ENCODE data around the gene PLXDC1.
"Not testable (repeated sequence)": the region's sequence is repeated elsewhere in the genome, so short reads cannot be mapped to it uniquely, and the experiment has no call there.

PLXDC1 gene

DNA sequence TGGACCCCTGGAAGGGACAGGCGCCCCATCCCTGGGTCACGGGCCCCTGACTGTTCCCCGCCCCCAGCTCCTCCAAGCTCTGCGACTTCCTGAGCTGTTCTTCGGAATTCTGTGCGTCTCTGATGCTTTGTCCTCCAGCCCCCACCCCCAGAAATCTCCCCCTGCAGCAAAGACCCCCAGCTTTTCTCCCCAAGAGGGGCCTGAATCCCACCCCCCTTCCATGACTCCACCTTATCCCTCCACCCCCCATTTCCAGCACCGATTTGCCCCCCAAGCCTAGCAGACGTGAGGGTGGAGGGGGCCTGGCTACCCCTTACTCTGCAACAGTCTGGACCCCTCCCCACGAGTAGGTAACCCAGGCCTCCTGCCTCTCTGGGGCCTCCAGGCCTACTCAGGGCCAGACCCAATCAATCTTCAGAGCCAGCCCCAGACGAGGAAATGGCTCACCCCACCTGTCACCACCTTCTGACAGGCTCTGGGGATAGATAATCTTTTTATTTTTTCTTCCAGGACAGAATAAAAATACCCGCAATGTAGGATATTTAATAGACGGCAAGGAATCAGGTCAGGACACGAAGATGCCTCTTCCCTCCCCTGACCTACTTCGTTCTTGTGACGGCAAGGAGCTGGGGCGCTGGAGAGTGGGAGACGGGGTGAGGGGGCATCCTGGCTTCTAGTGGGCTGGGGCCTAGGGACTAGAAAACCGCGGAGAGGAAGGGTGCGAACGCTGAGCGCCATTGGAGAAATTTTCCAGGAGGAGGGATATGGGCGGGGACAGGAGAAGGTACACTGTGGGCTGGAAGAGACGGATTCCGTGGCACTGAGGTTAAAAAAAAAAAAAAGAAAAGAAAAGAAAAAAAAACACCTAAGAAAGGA is 744 bp upstream of the PLXDC1 start:
- no peak for DNase-seq

- DNase-seq = no peak
Observed at GRCh38 chr17:39150795-39151149, 665 bp downstream of the PLXDC1 start.

DNA sequence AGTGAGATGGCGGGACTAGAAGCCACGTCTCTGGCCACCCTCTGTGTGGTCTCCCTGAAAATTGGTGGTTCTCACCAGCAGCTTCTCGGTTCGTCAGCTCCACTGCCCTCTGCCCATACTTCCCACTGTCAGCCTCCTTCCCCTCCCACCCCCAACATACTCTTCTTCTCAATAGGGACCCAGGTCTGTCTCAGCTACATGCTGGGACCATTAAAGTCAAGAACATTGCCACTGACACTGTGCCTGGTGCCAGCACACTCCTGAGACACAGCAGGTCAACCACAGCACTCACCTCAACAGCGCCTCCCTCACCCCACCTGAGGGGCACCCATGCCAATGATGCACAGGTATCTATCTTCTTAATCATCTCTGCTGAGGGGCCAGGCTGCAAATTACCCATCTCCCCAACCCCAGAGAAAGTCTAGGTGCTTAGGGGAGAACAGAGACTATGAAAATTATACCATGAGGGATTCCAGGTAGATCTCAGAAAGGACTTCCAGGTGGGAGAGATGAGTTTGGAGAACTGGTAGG is 1.3 kb downstream of the PLXDC1 start:
- no peak for DNase-seq

GRCh38 chr17:39147221-39148185 is 3.9 kb downstream of the PLXDC1 start:
- DNase-seq = no peak

DNA sequence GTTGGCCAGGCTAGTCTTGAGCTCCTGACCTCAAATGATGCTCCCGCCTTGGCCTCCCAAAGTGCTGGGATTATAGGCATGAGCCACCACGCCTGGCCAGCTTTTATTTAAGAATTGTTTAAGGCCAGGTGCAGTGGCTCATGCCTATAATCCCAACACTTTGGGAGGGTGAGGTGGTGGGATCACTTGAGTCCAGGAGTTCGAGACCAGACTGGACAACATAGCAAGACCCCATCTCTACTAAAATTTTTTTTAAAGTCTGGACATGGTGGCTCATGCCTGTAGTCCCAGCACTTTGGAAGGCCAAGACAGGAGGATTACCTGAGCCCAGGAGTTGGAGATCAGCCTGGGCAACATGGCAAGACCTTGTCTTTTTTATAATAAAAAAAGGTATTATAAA is 5.2 kb downstream of the PLXDC1 start:
- no peak for DNase-seq

GRCh38 chr17:39145143-39145542 is 6.3 kb downstream of the PLXDC1 start:
- no peak for DNase-seq

- DNase-seq = peak; percentile 95
Observed at GRCh38 chr17:39144416-39144840, 7.0 kb downstream of the PLXDC1 start.

GRCh38 chr17:39143552-39144093 is 7.8 kb downstream of the PLXDC1 start:
- DNase-seq = peak; percentile 83

DNA sequence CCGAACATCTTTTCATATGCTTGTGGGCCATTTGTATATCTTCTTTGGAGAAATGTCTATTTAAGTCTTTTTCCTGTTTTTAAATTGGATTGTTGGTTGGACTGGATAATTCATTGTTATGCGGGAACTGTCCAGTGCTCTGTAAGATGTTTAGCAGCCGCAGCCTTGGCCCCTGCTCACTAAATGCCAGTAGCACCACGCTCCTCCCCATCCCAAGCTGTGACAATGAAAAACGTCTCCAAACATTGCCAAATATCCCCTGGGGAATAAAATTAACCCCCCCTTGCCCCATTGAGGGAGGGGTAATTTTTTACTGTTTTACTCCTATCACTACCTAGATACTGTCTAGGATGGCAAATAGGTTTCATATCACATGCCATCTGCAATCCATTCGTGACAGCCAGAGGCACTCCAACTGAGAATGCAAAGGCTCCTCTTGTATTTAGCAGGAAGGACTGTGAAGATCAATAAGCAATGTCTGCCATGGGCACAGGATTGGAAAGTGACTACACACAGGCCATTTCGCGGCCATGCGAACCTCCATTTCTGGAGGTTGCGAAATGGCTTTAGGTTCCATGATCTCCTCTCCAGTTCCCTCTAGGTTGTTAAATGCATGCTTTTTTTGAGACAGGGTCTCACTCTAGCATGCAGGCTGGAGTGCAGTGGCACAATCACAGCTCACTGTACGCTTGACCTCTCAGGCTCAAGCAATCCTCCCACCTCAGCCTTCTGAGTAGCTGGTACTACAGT is 9.3 kb downstream of the PLXDC1 start:
- no peak for DNase-seq

- no peak for DNase-seq
Observed at GRCh38 chr17:39141294-39141693, 10.1 kb downstream of the PLXDC1 start.

- DNase-seq = no peak
Observed at GRCh38 chr17:39139561-39139960, 11.9 kb downstream of the PLXDC1 start.

DNA sequence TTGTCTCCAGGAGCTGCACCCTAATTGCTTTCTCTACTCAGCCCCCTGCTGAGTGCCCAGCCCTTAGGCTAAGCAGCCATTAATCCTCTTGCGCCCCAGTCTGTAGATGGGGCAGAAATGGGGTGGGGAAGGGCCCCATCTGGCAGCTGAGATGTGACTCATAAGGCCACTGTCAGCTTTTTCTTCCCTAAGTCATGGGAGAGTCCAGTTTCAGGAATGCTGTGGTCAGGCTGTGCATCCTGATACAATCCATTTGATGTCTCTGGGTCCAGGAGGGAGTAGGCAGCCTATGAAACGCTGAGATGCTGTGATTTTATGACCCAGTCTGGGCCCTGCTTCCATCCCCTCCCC is 12.3 kb downstream of the PLXDC1 start:
- DNase-seq = no peak

DNA sequence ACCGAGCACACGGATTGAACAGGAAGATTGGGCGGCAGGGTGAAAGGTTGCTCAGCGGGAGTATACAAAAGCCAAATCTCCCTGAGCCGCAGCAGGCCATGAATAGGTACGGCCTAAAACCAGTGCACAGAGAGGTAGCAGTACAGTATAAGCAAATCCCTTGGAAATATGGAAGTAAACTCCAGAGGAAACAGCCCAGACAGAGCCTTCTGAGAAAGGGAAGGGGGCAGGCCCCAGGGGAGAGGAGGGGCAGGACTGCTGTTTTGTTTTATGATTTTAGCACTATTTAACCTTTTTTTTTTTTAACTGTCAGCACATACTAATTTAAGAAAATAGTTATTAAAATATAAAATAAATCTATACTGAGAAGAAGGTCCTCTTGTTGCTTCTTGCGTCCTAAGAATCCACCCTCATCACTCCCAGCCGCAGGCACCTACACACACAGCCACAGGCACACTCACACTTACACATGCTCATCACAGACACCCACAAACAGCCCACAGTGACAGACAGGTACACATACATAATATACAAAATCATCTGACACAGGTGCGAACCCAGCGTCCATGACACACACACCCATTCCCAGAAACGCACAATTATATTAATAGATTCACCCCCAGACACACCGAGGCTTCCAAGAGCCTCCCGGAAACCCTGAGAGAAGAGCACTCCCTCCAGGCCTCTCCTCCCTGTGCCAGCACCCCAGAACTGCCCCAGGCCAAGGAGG is 12.8 kb downstream of the PLXDC1 start:
- no peak for DNase-seq

GRCh38 chr17:39134878-39135277 is 16.6 kb downstream of the PLXDC1 start:
- no peak for DNase-seq

- DNase-seq = peak; percentile 43
Observed at GRCh38 chr17:39132192-39132610, 19.2 kb downstream of the PLXDC1 start.

GRCh38 chr17:39131616-39132015 is 19.8 kb downstream of the PLXDC1 start:
- no peak for DNase-seq

GRCh38 chr17:39130205-39130604 is 21.2 kb downstream of the PLXDC1 start:
- DNase-seq = no peak

DNA sequence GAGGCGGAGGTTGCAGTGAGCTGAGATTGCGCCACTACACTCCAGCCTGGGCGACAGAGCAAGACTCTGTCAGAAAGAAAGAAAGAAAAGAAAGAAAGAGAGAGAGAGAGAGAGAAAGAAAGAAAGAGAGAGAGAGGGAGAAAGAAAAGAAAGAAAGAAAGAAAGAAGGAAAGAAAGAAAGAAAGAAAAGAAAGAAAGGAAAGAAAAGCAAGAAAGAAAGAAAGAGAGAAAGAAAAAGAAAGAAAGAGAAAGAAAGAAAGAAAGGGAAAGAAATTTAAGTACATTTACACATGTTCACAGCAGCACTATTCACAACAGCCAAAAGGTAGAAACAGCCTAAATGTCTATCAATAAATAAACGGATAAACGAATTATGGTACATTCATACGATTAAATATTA is 21.9 kb downstream of the PLXDC1 start:
- not testable (repeated sequence) for DNase-seq

GRCh38 chr17:39126436-39126835 is 25.0 kb downstream of the PLXDC1 start:
- DNase-seq = no peak

DNA sequence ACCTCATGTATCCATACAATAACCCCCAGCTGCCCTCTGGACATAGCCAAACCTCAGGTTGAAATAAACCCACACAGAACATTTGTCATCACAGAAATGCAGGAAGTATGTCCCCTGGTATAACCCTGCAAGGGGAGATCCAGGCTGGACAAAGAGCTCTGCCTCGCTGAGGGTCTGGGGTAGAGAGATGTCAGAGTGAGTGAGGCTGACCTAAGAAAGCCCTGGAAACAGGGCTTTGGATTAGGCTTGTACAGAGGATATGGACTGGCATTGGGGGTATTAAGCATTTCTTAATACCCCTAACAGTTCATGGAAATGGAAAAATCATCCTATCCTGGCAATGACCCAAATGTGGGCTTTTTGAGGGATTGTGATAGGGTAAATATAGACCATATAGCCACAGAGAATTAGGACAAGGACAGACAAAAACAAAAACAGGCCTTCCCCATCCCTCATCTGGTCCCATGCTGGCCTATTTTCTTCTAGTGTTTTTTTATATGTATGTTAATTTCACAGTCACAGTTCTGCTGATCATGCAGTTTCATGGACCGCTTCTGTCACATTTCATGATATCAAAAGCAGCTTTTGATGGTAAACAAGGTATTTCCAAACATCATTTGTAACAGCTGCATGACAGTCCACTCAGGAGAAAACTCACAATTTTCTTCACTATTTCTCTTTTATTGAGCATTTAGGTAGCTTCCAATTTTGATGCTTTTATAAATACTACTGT is 26.1 kb downstream of the PLXDC1 start:
- no peak for DNase-seq

DNA sequence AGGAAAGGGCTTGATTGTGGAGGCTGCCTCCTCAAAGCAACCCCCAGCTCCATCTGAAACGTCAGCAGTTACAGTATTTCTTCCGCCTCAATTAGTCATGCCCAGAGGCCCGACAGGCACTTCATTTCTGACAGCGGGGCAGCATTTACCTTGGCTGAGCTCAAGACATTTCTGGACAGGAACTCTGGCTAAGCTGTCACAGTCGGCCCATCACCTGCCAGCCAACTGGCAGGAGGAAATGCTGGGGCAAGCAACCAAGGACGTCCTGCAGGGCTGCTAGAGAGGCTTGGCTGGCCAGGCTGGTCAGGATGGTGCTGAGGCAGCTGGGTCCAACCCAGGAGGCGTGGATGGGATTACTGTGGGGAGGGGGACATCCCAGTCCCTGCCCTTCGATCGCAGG is 27.8 kb downstream of the PLXDC1 start:
- DNase-seq = peak; percentile 73
